DMS114 treated with DMSO at 0.1 percent for 48 hours (cell line): ENCODE measurements around the gene ME3.

Experiments used
- DNase-seq: peaks from one replicate; lab custom pipeline; 2025; ENCODE audit not compliant: unreplicated experiment; lab: John Stamatoyannopoulos, UW

The ME3 gene

DNA sequence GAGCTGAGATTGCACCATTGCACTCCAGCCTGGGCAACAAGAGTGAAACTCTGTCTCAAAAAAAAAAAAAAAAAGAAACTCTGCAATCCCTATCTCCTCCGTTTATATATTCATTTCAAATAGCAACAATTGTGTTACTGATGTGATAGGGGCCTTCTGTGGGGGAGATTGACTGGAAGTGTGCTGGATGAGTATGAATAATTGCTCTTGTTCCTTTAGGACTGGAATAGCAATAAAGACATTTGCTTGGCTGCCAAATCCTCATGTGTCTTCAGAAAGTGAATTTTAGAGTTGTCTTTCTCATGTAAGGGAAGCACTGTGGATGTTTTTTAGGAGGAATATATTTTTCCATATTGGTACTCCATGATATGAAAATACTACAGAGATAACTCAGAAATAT is 21.1 kb upstream of the ME3 start:
- no peak for DNase-seq

DNA sequence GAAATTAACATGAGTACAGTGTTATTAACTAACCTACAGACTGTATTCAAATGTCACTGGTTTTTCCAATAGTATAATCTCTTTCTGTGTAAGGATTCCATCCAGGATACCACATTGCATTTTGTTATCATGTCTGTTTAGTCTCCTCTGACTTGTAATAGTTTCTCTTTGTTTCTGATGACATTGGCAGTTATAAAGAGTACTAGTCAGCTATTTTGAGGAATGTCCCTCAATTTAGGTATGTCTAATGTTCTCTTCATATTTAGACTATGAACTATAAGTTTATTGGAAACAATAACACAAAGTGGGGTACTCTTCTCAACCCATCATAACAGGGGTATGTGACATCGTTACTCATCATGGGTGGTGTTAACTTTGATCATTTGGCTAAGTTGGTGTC is 20.3 kb upstream of the ME3 start:
- no peak for DNase-seq

DNA sequence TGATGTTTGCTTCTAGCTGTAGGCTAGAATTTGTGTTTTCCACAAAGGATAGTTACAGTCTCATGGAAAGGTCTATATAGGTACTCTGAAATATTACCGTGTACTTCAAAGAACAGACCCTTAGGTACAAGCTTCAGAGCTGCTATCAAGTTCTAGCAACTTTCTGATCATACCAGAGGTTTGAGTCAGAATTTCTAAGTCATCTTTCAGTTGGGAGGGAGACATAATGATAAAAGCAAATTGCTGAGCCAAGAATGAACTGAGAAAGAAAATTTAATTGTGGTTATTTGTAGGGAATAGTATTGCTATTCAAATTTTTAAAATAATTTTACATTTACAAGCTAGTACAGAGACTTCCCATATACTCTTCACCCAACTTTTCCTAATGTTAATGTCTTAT is 19.9 kb upstream of the ME3 start:
- DNase-seq: no peak

DNA sequence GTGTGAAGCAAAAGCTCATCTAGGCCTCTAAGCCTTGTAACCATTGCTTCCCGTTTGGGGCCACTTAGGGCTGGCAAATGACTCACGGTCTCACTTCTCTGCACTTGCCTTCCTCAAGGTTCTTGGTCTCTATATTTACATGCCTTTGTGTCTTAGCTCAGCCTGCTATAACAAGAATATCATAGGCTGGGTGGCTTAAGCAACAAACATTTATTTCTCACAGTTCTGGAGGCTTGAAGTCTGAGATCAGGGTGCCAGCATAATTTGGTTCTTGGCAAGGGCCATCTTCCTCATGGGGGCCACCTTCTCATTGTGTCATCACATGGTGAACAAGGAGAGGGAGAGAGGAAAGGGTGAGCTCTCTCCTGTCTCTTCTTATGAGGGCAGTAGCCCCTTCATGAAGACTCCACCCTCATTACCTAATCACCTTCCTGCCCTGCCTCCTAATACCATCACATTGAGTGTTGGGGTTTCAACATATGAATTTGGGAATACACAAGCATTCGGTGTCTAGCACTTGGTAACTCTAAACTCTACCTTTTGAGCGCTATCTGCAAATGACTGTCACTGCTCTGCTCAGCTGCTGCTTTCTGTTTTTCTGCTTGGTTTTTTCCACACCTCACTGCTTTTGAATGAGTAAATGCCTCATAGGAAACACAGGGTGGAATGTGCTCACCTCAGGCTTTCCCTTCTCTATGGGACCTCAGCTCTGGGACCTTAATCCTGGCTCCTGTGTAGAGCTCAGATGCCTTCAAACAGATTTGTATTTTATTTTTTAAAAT is 16.2 kb upstream of the ME3 start:
- DNase-seq: no peak

DNA sequence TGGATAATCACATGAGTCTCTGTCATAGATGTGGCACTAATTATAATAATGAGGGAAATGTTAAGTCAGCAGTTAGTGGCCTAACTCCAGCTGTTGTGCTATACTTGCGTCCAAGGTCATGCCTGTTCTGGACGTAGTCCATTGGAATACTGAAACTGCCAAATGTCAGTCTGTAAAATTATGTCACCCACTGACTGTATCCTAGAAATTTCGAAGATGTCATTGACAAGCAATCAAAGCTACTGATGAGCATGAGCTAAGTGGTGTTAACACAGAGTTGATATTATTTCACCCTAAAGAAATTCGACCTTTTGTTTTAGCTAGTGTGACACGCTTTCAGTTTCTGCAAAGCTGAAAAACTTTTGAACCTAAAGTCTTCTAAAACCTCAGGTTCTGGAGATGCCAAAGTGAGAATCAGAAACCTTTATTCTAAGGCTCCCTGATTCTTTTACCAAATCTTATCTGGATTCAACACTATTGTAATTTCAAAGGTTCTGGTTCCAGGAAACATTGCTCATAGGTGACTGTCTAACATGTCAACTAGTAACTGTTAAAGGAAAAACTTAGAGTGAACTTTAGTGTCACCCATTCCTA is 14.9 kb upstream of the ME3 start:
- DNase-seq: no peak

DNA sequence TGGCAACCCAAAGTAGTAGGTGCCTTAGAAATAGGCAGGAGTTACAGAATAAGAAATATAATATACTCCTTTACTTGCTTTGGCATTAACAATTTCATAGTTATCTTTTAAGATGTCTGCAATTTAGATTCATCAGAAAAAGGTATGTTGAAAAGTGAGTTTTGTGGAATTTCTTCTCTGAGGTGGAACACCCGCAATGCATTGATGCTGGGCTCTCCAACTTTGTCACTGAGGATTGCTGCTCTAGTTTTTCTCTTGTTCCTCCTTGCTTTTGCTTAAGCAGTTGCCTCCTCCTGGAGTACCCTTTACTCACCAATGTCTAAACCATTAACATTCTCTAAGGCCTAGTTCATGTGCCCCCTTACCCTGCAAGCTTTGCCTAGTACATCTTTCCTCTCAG is 14.1 kb upstream of the ME3 start:
- DNase-seq: no peak

DNA sequence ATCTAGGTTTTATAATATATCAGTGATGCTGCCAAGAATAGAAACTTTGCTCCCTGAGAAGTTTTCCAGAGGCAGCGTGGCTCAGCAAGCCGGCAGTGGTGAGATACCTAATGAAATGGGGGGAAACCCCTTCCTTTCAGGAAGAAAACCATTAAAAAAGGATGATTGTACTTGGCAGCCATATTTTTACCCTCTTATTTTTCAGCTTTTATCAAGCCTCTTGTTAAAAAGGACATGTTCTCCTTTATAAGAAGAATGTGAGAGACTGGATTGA is 9.0 kb upstream of the ME3 start:
- no peak for DNase-seq

DNA sequence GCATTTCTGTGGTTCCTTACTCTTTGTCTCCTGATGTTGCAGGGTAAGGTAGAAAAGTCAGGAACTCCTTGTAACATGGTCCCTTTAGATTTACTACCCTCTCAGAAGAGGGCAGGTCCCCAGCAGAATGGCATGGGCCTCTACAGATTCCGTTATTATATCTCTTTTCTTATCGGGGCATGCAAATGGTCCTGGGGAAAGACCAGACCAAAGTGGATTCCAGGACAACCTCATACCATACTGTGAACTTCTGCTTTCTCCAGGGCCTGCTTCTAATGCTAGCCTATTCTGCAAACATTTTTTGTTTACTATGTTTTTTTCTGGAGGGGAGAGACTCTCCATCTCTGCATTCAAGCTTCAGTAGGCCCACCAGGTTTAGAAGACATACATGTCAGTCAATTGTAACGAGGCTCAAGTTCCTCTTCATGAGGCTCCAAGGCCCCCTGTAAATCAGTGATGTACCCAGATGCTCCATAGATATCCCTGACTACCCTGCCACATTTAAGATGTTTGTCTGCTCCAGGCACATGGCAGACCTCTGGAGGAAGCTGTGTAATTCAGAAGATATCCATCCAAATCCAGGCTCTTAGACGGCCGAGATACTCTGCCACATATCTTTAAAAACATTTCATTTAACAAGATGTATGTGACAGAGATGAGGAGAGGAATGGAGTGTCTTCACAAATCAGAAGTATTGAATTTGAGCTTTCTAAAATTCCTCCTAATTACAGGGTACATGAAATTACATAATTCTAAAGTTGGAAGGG is 8.5 kb upstream of the ME3 start:
- DNase-seq: no peak

DNA sequence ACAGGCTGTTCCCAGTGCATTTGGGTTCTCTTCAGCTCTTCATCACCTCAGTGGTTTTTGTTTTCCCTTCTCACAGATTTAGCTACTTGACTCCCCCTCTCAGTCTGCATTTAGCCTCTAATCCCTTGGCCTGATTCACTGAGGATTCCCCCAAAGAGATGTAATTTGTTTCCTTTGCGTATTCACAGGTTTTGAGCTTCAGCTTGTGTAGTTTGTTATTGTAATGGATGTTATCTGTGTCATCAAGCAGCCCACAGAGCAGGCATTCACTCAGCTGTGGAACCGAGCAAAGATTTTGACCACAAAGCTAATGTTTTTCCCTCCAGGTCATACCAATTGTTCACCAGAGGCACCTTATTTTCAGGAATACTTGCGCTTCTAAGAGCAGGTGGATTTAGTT is 6.4 kb upstream of the ME3 start:
- no peak for DNase-seq

DNA sequence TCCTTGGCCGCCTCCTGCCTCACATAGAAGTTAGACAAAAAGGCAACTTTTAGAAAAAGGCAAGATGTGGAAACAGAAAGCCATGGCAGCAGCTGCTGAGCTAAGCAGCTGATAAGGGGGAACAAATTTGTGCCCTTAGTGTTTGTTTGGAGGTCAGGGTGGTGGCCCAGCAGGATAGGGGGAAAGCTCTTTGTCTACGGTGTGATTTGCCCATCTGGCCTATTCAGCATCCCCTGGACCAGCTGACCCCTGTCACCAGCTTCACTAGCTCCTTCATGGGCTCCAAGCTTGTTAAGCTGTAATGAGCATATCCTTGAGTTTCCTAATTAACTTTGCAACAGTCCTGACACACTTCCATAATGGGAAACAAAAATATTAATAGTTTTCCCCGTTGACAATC is 5.9 kb upstream of the ME3 start:
- no peak for DNase-seq

DNA sequence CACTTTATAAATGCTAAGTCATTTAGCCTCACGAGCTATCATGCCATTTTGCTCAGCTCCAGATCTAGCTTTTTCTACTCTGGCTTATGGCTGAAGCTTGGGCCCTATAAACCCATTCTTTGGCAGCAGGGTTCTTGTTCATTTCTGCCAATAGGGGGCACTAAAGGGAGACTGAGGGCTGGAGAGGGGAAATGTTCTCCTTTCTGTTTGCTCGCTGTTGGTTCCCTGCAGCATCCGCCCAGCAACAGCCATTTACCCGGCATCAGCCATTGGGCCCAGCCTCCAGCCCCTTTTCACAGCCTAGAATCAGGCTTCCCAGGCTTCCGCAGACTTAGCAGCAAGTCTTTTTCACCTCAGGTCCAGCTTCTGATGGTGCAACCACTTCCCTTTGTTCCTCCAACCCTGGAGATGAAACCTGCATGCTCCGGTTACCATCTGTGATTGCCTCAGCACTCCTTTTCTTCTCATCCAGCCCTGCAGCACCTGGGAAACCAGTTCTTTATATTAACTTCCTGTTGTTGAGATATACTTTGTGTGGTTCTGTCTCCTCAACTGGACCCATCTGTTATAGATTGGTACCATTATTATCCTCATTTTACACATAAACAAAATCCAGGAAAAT is 4.2 kb upstream of the ME3 start:
- no peak for DNase-seq

DNA sequence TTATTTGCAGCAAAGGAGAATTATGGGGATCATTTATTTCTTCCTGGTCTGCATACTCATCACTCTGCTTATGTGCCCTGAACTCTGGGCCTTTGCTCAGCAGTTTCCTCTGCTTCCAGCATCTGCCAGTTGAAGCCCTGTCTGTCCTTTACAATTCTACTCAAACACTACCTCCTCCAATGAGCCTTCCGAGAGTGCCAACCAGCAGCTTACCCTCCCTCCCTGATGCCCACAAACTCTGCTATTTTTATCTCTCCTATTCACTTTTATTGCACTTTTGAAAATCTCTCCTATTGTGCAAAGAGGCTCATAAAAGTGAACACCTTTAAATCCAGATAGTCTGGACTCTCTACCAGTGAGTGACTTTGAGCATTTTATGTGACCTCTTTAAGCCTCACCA is 3.6 kb upstream of the ME3 start:
- DNase-seq: no peak

DNA sequence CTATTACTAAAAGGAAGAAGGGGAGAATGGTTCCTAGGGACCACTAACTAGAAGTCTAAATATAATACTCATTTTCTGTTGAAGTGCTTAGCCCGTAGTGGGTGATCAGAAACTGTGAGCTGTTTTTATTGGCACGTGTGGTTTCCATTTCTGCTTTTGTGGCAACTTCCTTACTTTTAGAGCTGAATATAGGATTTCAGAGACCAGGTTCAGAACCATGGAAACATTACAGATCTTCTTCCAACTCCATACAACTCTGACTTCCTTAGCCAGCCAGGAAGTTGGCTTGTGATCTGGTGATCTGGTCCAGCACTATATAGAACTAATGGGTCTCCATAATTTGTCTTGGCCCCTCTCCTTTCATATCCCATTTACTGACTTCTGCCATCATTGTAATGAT is 2.6 kb upstream of the ME3 start:
- no peak for DNase-seq

DNA sequence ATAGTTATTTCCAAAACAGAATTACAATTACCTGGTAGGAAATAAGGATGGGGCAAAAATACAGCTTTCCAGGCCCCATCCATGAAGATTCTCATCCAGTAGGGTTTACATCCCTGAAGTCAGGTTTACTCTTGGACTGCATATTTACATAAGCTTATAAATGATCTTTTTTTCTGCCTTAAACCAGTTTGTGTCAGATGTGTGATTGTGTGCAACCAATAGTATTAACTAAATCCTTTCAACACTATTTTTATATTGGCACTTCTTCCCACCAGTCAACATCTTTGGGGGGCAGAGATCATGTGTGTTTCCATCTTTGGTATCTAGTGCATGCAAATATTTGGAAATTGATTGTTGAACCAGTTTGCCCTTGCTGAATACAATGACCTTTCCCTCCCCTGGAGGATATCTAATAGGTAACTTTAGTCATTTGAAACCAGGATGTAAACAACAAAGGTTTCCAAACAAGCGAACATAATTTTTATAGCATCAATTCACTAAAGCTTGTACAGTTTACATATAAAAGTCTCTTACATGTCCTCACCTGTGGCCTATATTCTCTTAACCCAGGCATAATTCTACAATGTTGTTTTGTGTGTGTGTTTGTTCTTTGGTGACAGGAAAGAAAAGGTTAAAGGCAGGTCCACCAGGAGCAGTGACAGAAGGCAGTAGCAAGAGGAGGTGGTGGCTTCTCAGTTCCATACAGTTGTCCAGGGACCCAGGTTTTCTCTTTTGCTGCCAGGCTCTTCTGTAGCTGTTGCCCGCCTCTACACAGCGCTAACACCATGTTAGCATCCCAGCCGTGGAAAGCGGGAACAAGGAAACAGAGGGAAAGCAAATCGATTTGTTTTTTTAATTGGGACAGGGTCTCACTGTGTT is 1.7 kb upstream of the ME3 start:
- no peak for DNase-seq

DNA sequence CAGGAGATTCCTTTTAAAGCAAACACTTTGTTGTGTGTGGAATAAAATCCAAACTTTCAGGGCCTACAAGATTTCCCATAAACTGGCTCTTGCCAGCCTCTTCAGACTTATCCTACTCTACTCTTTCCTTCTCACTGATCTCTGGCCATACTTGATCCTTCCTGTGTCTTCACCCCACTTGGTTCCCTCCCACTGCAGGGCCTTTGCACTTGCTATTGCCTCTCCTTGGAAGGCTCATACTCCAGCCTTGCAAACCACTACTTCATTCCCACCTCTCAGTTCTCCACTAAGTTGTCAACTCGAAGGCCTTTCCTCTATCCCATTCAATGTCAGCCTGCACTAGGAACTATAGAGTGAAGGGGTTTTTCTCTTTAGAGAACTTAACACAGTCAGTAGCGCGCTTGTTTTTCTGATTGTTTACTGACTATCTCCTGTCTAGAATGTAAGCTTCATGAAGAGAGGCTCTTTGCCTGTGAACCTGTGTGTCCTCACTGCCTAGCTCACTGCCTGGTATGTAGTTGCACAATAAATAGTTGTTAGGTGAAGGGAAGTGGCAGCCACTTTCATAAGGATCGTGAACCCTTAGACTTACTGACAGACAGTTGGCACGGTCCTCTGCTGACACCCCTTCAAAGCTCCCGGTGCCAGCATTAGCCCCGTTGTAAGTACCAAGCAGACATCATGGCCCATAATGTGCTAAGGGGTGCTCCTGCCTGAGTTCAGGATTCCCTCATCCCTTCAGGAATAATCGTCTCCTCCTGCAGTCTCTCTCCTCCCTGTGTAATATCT is 833 bp upstream of the ME3 start:
- DNase-seq: no peak

DNA sequence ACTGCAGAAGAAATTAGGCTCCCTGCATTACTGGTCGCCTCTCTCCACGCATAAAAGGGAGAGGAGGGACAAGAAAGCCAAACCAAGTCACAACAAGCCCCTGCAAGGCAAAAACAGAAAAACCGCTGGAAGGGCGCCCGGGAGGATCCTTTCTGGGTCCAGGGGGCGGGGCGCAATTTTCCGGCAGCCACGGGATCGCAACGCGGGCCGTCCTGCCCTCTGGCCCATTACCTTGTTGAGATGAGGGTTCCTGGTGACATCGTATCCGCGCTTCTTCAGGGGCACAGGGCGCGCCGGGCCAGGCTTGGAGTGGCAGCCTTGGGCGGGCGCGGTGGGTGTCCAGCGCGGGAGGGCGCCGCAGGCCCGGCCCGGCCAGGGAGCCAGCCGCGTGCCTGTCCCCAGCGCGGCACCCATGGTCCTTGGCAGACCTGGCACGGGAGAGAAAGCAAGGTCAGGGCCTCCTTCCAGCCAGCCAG is 847 bp downstream of the ME3 start:
- DNase-seq: no peak

DNA sequence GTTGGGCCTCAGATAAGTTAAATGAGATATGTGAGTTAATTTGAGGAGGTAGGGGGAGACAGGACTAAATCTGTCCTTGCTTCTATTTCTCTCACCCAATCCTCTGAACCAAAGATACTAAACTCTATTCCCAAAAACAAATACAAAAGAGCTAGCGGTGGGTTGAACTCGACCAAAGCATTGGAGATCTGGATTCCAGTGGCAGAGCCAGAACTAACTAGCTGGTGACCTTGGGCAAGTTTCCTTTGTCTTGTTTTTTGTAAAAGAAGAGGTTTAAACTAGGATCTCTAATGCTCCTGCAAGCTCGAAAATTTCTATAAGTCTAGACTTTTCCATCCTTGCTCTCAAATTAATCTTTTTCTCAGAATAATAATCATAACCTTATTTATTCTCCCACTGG is 1.5 kb downstream of the ME3 start:
- DNase-seq: no peak

DNA sequence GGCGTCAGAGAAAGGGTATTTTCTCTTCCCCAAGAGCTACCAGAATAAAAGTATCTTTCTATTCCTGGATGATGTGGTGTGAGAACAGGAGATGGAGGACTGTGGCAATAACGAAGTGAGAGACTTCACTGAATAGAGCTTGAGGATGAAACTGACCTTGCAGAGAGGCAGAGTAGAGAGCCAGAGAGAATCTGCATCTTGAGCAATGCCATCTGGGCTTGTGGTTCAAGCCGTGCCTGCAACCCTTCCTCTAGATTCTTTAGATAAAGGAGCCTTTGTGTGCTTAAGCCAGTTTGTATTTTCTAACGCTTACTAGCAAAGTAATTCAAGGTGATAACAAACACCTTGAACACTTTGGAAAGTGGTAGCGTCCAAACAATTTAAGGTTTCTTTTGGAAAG is 2.2 kb downstream of the ME3 start:
- DNase-seq: no peak

DNA sequence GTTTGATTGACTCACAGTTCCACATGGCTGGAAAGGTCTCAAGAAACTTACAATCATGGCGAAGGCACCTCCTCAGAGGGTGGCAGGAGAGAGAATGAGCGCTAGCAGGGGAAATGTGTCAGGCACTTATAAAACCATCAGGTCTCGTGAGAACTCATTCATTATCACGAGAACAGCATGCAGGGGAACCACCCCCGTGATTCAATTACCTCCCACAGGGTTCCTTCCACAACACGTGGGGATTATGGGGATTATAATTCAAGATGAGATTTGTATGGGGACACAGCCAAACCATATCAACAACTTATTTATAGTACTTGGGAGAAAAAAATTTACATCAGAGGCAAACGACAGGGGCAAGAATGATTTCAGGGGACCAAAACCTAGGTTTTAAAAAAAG is 3.0 kb downstream of the ME3 start:
- no peak for DNase-seq

DNA sequence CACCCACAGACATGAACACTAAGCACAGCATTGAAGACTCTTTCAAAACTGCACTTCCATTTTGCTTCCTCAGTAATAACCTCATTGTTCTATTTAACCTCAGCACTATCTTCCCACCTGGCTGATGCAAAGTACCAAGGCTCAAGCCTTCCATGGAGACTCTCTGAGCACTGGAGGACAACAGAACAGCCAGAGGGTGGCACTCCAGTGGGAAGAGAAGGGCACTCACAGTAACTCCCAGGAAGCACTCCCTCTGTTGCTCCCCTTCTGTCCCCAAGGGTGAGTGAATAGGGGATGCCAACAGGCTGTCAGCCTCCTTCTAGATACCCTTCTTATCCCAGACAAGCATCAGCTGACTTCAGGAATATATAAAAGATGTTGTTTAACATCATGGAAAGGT is 3.5 kb downstream of the ME3 start:
- DNase-seq: no peak
